GM12865 (cell line): Measurements from ENCODE around the gene LDLRAD1.

Experiments used
- DNase-seq: peaks from one replicate; pipeline ENCODE4 v3.0.0; 2010; ENCODE audit warnings: low read depth
- H3K4me3 ChIP-seq: 2 replicates; pipeline ENCODE4 v1.5.1; 2011; ENCODE audit warnings: mild to moderate bottlenecking, low read depth, low read length, control low read depth
- TF ChIP-seq, protein P1 (sequence below): IDR thresholded peaks from 2 replicates; pipeline ENCODE4 v1.5.1; 2011; ENCODE audit warnings: low read length, control low read depth, low read depth, inconsistent platforms; ENCODE audit not compliant: insufficient read depth; ENCODE audit errors: missing control alignments

LDLRAD1 gene

DNA sequence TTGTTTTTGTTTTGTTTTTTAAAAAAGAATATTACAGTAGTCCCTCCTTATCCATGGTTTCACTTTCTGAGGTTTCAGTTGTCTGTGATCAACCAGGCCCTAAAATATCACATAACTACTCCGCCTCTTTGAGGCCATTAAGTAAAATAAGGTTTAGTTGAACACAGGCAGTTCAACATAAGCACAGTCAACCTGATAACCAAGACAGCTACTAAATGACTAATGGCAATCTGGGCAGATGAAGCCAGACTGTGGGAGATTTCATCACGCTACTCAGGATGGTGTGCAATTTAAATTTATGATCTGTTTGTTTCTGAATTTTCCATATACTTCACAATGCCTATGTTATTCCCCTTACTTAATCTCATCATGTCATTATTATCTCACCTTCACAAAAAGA, 30.1 kb downstream of the LDLRAD1 start:
- TF ChIP-seq, protein P1, sequence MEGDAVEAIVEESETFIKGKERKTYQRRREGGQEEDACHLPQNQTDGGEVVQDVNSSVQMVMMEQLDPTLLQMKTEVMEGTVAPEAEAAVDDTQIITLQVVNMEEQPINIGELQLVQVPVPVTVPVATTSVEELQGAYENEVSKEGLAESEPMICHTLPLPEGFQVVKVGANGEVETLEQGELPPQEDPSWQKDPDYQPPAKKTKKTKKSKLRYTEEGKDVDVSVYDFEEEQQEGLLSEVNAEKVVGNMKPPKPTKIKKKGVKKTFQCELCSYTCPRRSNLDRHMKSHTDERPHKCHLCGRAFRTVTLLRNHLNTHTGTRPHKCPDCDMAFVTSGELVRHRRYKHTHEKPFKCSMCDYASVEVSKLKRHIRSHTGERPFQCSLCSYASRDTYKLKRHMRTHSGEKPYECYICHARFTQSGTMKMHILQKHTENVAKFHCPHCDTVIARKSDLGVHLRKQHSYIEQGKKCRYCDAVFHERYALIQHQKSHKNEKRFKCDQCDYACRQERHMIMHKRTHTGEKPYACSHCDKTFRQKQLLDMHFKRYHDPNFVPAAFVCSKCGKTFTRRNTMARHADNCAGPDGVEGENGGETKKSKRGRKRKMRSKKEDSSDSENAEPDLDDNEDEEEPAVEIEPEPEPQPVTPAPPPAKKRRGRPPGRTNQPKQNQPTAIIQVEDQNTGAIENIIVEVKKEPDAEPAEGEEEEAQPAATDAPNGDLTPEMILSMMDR: no peak
- peak; percentile 26 for DNase-seq
- no peak overlapping the region for H3K4me3 ChIP-seq

- TF ChIP-seq, protein P1: no peak
- no peak for DNase-seq
- H3K4me3 ChIP-seq: no peak overlapping the region
These were observed 31.5 kb downstream of the LDLRAD1 start for GRCh38 chr1:53986458-53986857.

- DNase-seq: no peak
- TF ChIP-seq, protein P1: no peak
- H3K4me3 ChIP-seq: no peak overlapping the region
These were observed 33.3 kb downstream of the LDLRAD1 start for GRCh38 chr1:53984726-53985125.

- DNase-seq: no peak
- H3K4me3 ChIP-seq: no peak overlapping the region
- TF ChIP-seq, protein P1: no peak
These were observed 35.3 kb downstream of the LDLRAD1 start for GRCh38 chr1:53982763-53983104.

- no peak overlapping the region for H3K4me3 ChIP-seq
- no peak for DNase-seq
- TF ChIP-seq, protein P1: no peak
These were observed 35.8 kb downstream of the LDLRAD1 start for GRCh38 chr1:53982034-53982762.

DNA sequence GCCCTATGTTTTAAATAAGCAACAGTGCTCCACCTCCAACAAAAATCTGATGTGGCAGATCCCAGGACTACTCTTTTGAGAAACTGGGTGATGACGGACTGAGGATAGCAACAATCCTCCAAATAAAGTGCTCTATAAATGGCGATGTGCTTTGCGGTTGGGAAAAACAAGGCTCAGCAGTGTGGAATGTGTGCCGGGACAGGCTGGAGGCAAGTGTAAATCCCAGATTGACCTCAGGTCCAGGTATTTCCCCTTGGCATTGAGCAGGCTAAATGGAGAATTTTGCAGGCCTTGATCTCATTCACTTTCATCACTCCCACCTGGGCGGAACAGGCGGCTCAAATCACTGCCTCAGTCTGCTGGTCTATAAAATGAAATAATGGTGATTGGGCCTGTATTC, 36.8 kb downstream of the LDLRAD1 start:
- DNase-seq: no peak
- TF ChIP-seq, protein P1: no peak
- H3K4me3 ChIP-seq: no peak overlapping the region
